Measurements from ENCODE around the gene ECT2L.
"Not testable (repeated sequence)": the region's sequence is repeated elsewhere in the genome, so short reads cannot be mapped to it uniquely, and the experiment has no call there.

ECT2L gene

DNA sequence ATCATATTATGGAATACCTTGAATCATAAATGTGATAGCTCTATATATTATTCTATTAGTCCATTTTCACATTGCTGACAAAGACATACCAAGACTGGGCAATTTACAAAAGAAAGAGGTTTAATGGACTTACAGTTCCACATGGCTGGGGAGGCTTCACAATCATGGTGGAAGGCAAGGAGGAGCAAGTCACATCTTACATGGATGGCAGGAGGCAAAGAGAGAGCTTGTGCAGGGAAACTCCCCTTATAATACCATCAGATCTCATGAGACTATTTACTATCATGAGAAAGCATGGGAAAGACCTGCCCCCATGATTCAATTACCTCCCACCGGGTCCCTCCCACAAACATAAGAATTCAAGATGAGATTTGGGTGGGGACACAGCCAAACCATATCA lies 141.0 kb downstream of the ECT2L start:
- DNase-seq = not testable (repeated sequence)

DNA sequence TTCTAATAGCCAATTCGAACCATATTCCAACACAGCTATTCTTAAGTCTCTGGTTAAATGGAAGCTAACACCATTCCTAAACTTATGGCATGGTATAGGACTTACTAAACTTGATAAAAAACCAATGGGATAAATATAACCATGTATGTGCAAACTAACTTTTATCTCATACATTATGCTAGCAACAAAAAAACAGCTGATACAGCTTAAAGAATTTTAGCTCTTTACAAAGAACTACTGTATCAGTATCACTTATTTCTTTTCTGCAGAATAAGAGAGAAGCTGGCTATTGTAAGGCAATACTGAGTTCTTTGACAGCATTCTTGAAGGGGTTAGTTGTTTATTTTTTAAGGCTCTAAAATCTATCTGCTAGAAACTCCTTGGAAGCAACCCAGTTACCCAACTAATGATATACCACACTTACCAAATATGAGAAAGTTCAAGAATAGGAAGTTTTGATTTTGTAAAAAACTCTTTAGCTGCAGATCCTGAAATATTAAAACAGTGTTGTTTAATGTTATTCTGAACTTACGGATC lies 147.3 kb downstream of the ECT2L start:
- DNase-seq = no peak

DNA sequence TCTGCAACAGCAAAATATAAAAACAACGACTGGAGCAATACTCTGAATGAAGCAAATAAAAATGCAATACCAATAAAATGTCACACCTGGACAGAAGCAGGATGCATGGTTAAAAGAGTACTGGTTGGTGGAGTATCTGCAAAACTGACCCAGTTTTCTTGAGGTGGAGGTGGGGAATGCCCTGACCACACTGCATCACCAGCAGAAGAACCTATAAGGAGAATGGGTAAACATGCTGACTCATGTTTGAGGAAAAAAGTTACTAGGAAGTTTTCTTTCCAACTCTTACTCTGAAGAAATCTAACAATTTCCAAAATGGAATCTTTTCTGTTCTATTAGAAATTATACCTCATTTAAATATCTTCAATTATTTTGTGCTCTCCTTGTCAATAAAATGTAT lies 148.5 kb downstream of the ECT2L start:
- no peak for DNase-seq

DNA sequence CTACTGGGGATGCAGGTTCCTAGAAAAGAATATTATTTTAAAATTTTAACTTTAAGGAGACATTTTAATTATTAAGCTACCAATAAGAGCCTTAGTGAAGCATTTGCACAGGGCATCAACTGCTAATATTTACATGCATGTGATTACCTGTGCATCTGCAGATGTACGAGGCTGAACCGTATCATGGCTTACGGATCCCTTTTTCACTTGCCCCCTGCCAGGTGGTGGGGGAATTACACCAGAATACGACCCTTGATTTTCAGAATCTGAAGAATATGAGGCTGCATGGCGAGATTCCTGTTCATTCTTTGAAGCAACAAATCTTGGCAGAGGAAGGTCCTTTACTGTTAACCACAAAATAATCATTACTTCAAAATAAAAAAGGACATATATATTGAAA lies 149.5 kb downstream of the ECT2L start:
- no peak for DNase-seq

DNA sequence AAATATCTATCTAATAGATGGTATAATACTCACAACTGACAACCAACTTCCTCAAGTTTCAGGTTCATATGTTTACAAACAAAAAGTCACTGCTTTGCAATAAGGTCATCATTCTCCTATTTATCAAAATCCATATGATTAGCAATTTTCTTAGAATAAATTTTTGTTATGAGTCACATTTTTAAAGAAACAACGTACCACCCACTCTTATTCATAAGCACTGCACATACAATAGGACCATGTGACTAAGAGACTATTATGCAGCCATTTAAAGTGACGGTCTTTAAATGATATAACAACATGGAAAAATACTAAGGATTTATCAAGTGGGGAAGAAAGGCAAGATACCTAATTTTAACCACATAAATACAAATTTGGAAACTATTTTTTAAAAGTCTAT lies 152.1 kb downstream of the ECT2L start:
- no peak for DNase-seq

DNA sequence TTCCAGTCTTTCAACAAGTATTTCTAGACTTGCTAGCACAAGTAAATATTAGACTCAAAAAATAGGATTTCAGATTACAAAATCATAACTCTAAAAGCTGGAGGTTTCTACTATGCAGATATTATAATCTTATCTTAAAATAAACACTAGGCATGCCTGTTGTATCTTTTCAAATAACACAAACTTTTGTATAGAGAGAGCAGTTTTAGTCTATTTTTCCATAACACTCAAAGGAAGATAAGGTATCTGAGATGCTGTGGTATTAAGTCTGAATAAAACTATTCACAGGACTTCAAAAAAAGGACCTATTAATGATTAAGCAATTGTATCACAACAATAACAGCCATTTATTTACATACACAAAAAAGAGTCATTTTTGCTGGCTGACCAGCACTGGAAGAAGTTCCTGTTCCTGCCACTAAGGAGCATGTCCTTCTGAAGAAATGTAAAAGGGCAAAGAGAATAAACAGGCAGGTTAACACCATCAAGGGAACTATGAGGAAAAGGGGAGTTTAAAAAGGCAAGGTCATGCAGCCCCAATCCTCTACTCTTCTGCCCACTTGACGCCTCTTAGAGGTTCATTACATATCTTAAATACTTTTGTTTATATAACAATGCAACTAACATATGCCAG lies 152.8 kb downstream of the ECT2L start:
- no peak for DNase-seq

DNA sequence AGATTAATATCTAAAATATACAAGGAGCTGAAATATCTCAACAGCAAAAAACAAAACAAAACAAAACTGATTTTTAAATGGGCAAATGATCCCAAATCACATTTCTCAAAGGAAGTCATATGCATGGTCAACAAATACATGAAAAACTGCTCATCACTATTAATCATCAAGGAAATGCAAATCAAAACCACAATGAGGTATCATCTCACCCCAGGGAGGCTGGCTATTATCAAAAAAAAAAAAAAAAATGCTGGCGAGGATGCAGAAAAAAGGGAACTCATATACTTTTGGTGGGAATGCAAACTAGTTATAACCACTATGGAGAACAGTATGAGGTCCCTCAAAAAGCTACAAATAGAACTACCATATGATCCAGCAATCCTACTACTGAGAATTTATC lies 157.6 kb downstream of the ECT2L start:
- DNase-seq = no peak
